ENCODE data around the gene DHX30. TPM values are rescaled to one million over a fixed set of nuclear protein-coding genes. Genes with fewer than 3 reads are reported as not detected.
A peak's percentile ranks its signal among the peaks of the same experiment; 100 is the strongest.
"Not testable (repeated sequence)": the region's sequence is repeated elsewhere in the genome, so short reads cannot be mapped to it uniquely, and the experiment has no call there.

DHX30 gene
- total RNA-seq, 2 donors from 2014 or later = 60.2 to 68.4 TPM

DNA sequence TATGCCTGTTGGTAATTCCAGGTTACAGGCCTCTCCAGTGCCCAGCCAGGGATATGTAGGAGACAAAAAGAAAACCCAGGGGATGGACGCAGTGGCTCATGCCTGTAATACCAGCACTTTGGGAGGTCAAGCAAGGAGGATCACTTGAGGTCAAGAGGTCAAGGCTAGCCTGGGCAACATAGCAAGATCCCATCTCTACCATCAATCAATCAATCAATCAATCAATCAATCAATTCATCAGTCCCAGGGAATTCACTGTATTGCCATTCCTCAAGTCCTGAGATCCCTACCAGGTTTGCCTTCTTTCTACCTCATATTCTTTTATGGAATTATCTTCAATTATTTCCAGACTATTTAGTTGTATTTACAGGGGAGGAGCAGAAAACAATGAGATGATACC, 82.2 kb downstream of the DHX30 start:
- TF ChIP-seq, protein P1, sequence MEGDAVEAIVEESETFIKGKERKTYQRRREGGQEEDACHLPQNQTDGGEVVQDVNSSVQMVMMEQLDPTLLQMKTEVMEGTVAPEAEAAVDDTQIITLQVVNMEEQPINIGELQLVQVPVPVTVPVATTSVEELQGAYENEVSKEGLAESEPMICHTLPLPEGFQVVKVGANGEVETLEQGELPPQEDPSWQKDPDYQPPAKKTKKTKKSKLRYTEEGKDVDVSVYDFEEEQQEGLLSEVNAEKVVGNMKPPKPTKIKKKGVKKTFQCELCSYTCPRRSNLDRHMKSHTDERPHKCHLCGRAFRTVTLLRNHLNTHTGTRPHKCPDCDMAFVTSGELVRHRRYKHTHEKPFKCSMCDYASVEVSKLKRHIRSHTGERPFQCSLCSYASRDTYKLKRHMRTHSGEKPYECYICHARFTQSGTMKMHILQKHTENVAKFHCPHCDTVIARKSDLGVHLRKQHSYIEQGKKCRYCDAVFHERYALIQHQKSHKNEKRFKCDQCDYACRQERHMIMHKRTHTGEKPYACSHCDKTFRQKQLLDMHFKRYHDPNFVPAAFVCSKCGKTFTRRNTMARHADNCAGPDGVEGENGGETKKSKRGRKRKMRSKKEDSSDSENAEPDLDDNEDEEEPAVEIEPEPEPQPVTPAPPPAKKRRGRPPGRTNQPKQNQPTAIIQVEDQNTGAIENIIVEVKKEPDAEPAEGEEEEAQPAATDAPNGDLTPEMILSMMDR (IDR thresholded peaks at IDR 0.05) = no peak
- Histone ChIP-seq H3K9me3 (no peaks in the 10 kb centered on the region), H3K4me1 (ENCODE audit: control insufficient read depth in 1 of 2, low read depth in 2 of 2) (peaks cover 3 to 16% of the 10 kb centered on the region in 2 donors), H3K27me3 (replicated peaks; ENCODE audit: insufficient read depth) (no peaks in the 10 kb centered on the region), H3K4me3 (no peak overlapping the region), H3K36me3 (peaks cover 10% of the 10 kb centered on the region), H3K27ac (no peak overlapping the region)
- DNase-seq (ENCODE audit: low spot score) (no peak), ATAC-seq (ENCODE audit: insufficient number of reproducible peaks, low FRiP score, low read depth) (no peak)

GRCh38 chr3:47887991-47888390, 85.1 kb downstream of the DHX30 start:
- peaks cover 10% of the 10 kb centered on the region for H3K36me3 ChIP-seq
- not testable (repeated sequence) for H3K27ac ChIP-seq; H3K27me3 ChIP-seq (replicated peaks; ENCODE audit: insufficient read depth); DNase-seq (ENCODE audit: low spot score); ATAC-seq (ENCODE audit: insufficient number of reproducible peaks, low FRiP score, low read depth); H3K4me3 ChIP-seq; H3K9me3 ChIP-seq
- peaks cover 18 to 44% of the 10 kb centered on the region in 2 donors for H3K4me1 ChIP-seq (ENCODE audit: control insufficient read depth in 1 of 2, low read depth in 2 of 2)

DNA sequence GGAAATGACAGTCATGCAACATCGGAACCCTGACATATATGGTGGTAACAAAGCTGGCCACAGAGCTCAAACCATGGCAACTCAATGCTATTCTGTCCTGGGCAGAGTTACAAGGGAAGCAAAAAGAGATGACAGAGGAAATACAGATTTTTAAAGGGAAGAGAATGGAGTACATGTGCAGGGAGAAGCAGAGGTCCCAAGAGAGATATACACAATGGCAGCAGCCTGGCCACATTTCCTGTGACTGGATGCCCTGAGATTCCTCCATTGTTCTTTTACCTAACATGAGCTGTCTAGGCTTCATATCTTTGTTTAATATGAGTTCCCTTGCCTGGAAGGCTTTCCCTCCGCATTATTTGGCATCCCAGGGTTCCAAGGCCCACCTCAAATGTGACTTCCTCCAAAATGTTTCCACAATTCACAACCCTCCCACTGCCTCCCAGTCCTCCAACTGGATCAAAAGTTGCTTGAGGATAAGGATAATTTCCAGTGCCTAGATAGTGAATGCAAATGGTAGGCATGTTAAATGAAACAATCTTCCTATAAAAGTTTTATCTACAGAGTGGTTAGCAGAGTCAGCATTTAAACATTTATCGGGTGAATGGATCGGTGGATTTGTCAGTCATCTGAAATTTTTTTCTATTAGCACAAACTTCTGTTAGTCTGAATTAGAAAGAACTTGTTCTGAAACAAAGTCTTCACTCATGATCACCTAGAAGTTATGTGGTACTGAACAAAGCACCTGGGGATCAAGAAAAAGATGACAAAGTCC, 86.2 kb downstream of the DHX30 start:
- peaks cover 10% of the 10 kb centered on the region for H3K36me3 ChIP-seq
- H3K9me3 ChIP-seq = no peaks in the 10 kb centered on the region
- H3K27ac ChIP-seq = no peak overlapping the region
- ATAC-seq (ENCODE audit: insufficient number of reproducible peaks, low FRiP score, low read depth) = no peak
- DNase-seq (ENCODE audit: low spot score) = no peak
- peaks cover 22 to 48% of the 10 kb centered on the region in 2 donors for H3K4me1 ChIP-seq (ENCODE audit: control insufficient read depth in 1 of 2, low read depth in 2 of 2)
- H3K4me3 ChIP-seq = no peak overlapping the region
- no peaks in the 10 kb centered on the region for H3K27me3 ChIP-seq (replicated peaks; ENCODE audit: insufficient read depth)
- TF ChIP-seq, protein P1 (IDR thresholded peaks at IDR 0.05) = no peak

DNA sequence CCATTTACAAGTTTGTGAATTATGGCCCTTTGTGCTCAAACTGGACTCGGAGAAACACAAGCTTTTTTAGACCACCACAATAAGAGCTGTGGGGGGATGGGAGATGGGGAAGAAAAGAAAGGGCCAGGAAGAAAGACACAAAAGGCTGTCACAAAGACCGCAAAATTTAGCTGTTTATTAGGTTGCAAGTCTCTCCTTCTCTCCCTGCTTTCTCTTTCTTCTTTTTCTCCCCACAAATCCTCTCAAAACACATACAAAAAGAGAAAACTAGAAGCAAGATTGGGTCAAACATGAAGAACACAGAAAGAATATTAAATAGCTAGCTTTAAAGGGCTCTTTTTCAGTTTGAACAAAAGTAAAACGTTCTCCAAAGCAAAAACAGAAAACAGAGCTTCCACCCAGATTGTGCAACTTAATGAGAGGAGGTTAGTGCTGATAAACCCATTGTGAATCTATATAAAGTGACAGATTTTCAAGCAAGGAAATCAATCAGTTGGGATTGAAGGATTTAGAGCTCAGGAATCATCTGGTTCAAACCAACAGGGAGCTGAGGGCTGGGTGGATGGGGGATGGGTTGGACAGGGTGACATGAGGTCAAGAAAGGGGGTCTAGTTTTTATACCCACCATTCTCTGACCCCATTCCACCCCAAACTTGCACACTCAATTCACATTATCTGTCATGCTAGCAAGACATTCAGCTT, 87.3 kb downstream of the DHX30 start:
- H3K27ac ChIP-seq = peak overlapping the region; percentile 43 to 65
- ATAC-seq (ENCODE audit: insufficient number of reproducible peaks, low FRiP score, low read depth) = no peak
- TF ChIP-seq, protein P1 (IDR thresholded peaks at IDR 0.05) = no peak

GRCh38 chr3:47890828-47891612, 88.1 kb downstream of the DHX30 start:
- Histone ChIP-seq H3K4me3 (peak overlapping the region; percentile 1), H3K27ac (peak overlapping the region; percentile 43 to 65), H3K4me1 (ENCODE audit: control insufficient read depth in 1 of 2, low read depth in 2 of 2) (peaks cover 22 to 55% of the 10 kb centered on the region in 2 donors), H3K9me3 (no peaks in the 10 kb centered on the region), H3K27me3 (replicated peaks; ENCODE audit: insufficient read depth) (no peaks in the 10 kb centered on the region), H3K36me3 (no peaks in the 10 kb centered on the region)
- ATAC-seq (ENCODE audit: insufficient number of reproducible peaks, low FRiP score, low read depth) (peak; percentile 36), DNase-seq (ENCODE audit: low spot score) (no peak)
- TF ChIP-seq, protein P1 (IDR thresholded peaks at IDR 0.05) = no peak

More for the DNA sequence above, 87.3 kb downstream of the DHX30 start:
- Histone ChIP-seq H3K4me3 (no peak overlapping the region), H3K9me3 (no peaks in the 10 kb centered on the region), H3K36me3 (peaks cover under 1% of the 10 kb centered on the region), H3K4me1 (ENCODE audit: control insufficient read depth in 1 of 2, low read depth in 2 of 2) (peaks cover 22 to 49% of the 10 kb centered on the region in 2 donors), H3K27me3 (replicated peaks; ENCODE audit: insufficient read depth) (no peaks in the 10 kb centered on the region)
- no peak for DNase-seq (ENCODE audit: low spot score)

Measured in thoracic aorta (tissue), 2 donors.